ENCODE data around the gene CHCHD6.
A peak's percentile ranks its signal among the peaks of the same experiment; 100 is the strongest.

CHCHD6 gene

DNA sequence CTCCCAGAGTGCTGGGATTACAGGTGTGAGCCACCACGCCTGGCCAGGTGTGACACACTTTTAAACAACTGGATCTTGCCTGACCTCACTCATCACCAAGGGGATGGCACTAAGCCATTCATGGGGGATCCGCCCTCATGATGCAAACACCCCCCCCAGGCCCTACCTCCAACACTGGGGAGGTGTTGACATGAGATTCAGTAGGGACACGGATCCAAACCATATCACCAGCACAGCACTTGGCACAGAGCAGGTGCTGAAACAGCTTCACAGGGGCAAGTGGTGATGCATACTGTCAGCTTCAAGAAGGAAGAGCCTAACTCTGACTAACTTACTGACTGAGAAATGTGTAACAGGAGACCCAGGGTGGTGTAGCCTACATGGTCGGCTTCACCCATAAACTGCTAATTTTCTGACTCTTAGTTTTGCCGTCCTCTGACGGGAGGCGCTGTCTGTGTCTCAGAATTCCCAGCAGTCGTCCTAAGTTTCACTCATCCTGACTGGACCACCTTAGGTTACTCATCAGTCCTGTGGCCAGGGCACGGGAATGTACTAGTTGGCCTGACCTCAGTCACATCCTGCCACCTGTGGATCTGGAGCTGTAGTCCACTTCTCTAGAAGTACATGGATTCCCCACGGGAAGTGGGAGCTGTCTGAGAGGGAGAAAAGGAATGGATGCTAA, 197.0 kb downstream of the CHCHD6 start:
- DNase-seq = no peak

DNA sequence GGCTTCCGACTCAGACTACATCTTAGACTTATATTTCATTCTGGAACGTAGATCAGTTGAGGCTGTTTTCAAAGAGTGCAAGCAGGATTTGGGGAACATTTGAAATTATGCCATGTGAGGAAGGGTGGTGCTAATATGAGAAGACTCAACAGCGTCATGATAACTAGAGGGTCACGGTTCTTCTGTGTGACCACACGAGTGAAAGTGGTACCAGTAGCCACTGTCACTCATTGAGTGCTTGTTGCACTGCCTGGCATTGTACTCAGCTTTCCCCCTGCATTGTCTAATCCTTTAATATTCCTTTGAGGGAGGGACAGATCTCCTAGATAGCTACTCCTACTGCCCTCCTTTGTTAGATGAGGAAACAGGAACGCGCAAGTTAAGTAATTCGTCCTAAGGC, 197.6 kb downstream of the CHCHD6 start:
- no peak for DNase-seq

DNA sequence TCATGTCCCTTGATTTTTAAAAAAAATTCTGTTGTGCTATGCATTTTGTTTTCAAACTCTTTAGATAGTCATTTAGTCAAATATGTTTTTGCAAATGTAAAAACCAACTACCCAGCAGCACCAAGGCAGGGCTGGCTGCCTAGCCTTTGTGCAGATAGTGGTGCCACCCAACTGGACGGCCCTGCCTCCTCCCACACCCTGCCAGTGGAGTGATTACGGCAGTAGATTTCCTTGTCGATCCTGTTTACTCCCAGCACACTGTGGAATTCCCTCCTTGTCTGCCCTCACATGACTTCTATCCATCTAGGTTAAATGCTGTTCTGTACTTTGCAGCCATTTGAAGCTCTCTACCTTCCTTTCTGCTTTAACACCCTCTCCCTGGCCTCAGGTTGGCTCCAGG, 199.5 kb downstream of the CHCHD6 start:
- DNase-seq = no peak

DNA sequence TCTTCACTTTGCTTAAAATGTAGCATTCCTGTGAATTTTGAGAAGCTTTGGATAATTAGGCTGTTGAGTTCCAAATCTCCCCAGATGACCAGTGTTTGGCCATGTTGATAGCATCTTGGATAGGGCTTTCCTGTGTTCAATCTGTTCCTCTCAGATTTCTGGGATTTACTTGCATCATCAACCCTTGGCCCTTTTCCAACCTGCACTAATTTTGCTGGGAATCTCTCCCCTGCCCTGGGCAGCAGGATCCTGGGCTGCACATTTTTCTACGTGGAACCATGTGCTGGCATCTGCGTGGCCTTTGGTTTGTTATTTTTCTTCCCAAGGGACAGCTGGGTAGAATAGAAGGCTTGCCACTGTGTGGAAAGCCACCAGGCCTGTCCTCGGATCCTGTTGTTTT, 203.5 kb downstream of the CHCHD6 start:
- DNase-seq = no peak

DNA sequence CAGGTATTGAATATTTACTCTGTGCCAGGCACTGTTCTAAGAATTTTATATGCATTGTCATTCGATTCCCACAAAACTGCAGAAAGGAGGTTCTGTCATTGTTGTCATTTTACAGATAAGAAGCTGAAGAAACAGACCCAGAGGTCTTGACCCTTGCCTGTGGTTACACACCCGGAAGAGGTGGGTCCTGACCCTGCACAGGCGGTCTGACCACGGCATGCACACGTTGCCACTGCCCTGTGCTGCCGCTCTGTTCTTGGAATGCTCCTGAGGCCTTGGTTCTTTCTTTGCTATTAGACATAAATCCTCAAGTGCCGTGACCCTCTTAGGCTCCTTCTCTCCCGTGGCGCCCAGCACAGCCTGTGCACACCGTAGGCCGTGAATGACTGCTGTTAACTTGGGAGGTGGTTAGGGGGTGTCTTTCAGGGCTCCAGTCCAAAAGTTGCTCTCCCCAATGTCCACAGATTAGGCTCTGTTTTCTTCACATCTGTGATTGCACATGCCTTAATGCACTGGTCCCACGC, 204.8 kb downstream of the CHCHD6 start:
- DNase-seq = no peak

DNA sequence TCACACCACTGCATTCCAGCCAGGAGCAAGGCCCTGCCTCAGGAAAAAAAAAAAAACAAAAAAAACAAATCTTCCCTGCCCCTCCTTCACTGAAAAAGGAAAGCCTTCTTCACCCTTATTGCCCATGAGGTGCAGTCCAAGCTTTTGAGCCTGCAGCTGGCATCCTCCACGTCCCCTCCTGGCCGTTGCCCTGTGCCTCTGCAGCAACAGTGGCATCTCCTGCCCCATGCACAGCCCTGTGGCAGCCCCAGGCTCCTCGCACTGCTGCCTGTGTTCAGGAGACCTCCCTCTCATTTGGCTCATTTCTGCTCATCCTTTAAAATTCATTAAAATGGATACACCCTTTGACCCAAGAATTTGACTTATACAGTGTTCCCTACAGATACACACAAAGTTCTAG, 206.2 kb downstream of the CHCHD6 start:
- DNase-seq = no peak

DNA sequence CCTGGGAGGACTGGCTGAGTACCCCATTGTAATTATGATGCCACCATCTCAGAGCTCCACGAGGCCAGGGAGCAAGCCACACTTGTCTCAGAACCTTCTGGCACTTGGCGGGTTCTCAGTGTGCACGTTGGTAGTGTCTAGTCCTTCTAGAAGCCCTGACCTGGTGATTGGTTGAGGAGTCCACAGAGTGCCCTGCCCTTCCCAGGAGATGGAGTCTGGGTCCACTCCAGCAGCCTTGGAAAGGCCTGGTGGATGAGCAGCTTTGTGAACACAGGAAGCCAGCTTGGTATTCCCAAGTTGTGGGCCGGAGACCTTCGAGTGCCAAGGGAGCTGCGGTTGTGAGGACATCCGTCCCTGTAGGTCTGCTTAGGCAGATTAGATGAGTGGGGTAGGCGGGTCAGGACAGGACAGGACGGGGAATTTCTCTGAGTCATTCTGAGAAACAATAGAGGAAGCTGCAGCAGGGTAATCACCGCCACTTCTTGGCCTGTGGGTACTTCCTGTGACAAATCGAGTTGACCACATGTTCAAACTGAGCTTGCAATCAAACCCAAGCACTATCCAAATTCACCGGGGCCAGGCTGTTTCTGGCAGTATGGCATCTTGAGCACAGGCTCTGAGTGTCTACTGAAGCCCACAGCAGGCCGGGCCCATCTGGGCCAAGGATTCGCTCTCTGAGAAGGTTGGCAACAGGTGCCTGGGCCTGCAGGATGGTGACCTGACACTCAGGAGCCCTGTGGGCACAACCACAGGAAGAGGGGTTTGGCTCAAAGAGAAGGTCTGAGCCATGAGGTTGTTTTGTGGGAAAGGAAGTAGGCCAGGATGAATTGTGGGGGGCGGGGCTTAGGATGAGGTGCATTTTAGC, 207.4 kb downstream of the CHCHD6 start:
- DNase-seq = no peak

DNA sequence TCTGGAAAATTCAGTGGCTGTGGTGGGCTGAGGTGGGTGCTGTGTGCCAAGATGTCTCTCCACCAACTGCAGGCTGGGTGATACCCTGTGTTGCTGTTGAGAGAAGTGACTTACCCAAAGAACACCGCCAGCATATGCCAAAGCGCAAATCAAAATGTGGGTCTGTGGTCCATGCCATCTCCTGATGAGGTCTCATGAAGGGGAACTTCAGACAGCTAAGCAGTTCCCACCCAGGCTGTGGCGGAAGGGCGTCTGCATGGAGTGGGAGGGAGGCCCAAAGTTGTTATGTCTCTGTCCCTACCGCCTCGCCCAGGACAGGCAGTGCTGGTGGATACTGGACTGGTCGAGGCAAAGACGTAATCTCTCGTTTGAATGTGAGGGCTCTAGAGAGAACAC, 208.0 kb downstream of the CHCHD6 start:
- no peak for DNase-seq

DNA sequence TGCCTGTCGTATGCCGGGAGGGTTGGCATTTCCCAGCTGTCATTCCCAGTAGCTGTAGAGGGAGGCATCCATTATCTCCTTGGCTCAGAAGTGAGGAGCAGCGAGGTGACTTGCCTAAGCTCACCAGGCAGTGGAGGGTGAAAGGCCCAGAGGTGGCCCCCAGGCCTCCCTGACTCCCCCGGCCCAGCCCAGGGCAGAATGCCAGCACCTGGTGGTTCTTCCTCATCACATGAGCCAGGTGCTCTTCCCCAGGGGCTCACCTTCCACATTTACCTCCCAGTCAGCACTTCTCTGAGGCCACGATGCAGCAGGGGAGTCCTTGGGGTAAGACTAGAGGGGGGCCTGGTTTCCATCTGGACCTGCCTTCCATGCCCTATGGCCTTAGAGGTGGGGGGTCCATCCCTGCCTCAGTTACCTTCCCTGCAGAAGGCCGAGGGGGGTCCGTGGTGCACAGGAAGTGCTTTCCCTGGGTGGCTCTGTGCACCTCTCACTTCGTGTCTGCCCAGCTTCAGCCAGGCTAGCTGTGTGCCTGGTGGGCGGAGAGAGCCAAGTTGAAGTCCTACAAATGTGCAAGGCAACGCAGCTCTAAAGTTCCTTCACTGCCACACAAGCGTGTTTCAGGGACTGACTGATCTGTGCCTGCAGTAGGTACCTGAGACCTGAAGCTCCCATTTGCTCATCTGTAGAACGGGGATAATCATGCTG, 208.6 kb downstream of the CHCHD6 start:
- peak; percentile 26 for DNase-seq

DNA sequence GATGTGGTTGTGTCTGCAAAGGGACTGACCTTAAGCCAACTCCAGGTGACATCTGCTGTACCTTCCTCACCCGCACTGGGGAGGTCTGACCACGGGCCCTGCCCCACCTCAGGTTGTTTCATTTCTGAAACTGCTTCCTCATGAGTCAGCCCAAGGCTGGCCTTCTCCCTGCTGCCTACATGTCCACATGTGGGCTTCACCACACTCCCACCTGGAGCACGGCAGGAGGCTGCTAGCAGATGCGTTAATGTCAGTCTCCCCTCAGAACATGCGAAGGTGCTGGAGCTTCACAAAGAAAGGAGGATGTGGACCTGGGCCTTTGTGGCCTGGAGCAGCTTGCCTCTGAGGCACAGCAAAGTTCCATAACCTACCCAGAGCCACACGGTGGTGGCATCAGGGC, 209.5 kb downstream of the CHCHD6 start:
- DNase-seq = no peak

DNA sequence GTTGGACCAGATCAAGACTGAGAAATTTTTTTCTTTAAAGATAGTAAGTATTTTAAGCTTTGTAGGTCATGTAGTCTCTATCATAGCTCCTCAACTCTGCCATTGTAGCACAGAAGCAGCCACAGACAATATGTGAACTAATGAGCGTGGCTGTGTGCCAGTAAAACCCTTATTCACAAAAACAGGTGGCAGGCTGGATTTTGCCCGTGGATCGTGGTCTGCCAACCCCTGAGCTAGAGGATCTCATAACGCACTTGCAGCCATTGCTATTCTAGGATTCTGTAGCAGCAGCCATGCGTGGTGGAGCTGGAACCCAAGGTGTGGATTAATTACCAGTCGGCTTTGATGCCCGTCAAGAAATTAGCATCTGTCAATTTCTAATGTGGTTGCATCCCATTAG, 210.2 kb downstream of the CHCHD6 start:
- peak; percentile 89 for DNase-seq

DNA sequence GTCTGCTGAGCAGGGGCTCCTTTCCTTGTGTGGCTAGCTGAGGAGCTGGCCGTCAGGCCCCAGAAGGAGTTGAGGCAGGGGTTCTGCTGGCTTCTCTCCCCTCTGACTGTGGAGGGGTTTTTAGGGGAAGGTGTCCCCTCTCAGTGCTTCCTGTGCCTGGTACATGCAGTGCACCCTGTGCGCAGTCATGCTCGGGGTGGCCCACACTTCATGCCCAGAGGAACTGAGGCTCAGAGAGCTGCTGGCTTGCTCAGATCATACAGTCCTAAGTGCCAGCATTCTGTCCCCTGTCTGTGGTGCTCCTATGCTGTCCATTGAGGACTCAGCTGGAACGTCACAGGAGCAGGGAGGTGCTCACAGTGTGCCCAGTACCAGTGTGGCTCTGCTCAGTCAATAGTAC, 211.0 kb downstream of the CHCHD6 start:
- no peak for DNase-seq

DNA sequence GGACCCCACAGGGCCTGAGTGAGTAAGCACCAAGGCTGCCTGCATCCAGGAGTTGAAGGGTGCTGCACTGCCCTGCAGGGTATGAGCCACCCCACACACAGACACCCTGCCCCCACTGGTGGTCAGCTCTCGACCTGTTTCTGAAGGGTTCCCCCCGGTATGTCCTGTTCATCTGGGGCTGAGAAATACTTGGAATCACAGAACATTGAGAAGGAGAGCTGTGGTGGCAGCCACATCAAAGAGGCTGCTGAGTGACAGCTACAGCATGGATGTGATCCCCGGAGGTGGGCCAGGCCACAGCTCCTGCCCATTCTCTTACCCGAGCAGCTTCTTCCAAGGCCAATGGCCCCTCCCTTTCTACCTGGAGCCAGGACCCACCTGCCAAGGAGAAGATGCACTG, 212.5 kb downstream of the CHCHD6 start:
- no peak for DNase-seq

DNA sequence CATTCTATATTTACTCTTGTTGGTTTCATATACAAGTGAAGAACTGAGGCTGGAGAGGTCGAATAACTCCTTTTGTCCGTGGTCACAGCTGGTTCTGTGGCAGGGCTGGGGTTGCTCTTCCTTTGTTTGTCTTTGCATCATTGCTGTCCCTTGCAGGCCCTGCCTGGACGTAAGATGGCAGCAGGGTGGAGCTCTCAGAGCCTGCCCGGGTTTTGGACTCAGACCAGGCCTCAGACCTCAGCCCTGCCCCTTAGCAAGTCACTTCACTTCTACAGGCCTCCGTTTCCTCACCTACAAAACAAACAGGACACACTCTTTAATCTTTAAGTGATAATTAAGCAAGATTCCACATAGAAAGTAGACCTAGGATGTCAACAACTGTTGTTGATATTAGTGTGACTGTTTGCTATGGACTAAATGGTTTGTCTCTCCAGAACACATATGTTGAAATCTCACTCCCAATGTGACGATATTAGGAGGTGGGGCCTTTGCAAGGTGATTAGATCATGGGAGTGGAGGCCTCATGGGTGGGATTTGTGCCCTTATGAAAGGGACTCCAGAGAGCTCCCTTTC, 213.3 kb downstream of the CHCHD6 start:
- DNase-seq = no peak

DNA sequence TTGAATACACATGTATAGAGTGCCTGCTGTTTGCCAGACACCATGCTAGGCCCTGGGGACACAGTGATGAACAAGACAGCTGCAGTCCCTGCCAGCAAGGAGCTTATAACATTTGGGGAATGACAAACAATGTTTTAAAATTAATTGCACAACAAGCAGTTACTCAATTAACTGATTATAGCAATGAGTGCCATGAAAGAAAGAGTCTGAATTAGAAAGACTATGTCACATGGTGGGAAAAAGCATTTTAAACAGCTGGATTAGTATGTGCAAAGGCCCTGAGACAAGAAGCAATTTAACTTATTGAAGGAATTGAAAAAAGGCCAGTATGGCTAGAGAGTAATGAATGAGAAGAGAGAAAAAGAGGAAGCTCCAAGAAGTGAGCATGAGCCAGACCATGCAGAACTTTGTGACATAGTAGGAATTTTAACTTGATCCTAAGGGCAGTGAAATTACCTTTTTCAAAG, 214.3 kb downstream of the CHCHD6 start:
- DNase-seq = no peak

DNA sequence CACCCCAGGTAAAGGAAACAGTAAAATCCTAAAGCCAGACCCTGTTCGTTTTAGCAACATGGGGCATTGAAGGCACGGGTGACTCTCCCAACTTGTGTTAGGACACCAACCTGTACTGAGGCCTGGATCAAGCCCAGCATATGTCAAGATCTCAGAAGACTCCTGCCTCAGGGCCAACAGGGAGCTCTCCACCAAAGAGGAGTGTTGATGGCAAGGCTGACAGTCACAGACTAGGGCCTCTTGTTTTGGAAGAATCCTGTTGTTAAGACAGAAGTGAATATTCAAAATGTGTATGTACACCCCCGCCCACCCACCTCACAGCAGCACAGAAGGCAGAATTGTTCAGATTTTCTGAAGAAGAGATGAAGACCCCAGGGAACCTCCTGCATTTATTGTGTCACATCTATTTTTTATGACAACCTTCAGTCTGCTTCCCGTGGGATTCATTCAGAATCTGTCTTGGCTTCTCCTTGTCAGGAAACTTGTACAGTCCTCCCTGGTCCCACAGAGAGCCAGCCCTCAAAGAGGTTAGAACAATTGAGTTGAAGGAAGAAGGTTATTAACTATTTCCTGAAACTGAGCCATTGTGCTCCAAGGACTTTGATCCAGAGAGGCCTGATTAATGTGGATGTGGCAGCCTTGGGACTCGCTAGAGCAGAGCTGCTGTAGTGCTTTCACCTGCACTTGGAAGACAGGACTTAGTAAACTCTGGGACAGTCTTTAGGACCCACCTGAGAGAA, 217.2 kb downstream of the CHCHD6 start:
- no peak for DNase-seq

DNA sequence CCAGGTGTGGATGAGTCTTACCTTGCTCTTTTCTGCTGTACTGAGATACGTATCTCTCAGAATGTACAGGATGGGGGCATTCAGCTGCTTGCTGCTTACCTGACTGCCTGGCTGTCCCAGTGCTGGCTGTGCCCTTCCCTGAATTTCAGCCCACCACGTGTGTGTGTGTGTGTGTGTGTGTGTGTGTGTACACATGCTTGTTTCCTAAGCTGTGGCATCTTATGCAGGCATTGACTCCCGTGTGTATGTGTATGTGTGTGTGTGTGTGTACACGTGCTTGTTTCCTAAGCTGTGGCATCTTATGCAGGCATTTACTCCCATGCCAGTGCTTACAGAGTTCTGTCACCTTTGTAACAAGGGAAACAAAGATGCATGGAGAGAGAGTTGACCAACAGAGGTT, 218.4 kb downstream of the CHCHD6 start:
- DNase-seq = no peak

DNA sequence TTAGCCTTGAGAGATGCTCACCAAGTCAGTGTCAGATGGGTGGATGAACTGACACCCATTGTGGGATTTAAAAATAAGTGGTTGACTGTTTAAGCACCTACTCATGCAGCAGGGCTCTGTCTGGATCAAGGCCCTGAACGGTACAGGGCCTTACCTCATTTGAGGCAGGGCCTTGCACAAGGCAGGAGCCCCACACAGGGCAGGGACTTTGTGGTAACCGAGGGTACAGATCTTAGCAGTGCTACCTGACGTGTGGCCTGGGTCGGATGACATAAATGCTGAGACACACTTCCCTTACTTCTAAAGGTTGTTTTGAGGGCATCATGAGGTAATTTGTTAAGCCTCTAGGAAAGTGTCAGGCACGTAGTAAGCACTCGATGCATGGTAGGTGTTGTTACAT, 219.4 kb downstream of the CHCHD6 start:
- no peak for DNase-seq

DNA sequence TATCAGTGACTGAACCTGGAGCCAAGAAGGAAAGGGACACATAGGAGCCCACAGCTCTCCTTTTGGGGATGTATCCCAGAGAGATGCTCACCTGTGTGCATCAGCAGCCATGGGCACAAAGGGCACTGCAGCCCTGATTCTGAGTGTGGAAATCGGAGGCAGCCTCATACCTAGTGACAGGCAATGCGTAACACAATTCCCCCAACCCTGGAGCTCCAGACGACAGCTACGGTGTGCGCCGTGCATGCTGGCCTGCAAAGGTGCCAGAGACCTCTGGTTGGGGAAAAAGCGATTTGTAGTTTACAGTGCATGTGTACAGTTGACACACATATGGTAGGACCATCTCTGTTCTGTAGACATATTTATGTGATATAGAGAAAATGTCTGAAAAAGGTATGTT, 219.9 kb downstream of the CHCHD6 start:
- DNase-seq = no peak

DNA sequence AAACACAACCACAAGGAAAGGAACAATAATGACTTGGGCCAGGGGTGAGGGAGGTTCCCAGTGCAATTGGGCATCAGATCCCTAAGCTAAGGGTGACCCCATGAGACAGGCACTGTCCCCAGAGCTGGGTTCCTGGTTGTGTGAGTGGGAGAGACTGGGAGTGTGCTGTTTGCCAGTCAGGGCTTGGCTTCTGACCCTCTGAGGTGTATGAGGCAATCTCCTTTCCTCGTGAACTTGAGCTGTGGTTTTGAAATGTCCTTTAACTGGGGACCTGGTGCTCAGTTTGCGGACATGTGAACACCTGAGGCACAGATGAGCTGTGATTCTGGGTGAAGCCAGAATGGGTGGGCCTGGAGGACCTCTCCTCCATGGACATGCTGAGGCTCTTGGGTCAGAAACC, 220.4 kb downstream of the CHCHD6 start:
- no peak for DNase-seq

DNA sequence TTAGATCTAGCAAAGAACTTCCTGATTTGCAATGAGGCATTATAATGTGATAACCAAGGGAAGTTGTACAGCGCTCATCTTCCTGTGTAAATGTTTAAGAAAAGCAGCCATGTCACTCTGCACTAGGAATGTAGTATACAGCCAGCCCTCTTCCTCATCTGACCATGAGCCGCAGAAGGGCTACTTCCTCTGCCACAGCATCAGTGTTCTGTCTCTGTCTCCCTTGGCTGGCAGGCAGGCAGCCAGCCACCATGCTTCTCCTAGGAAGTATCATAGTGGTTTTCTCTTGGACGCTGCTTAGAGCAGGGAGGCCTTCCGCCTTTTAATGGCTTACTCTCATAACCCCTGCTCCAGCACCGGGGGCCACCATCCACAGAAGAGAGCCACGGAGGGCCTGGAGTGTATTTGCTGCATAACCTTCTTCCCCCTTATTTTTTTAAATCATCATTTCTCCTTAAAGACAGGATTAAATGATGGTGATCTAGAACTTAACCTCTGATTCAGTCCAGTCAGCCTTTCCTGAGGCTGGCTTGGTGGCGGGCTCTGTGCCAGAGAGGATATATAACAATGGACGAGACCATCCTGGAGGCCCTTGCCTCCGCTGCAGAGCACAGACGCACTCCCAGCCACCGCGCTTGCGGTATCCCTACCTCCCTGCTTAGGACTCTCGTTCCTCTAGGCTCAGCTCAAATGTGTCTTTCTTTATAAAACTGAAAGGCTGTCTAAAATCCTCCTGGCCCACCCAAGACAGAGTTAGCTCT, 221.6 kb downstream of the CHCHD6 start:
- DNase-seq = no peak

All from NCI-H1694 (cell line).